GM19351 (cell line): Measurements from ENCODE around the gene WWOX.
"Not testable (repeated sequence)": the region's sequence is repeated elsewhere in the genome, so short reads cannot be mapped to it uniquely, and the experiment has no call there.

ENCODE experiments used
- ATAC-seq: cut with Tn5 transposase; IDR thresholded peaks from one replicate; pipeline ENCODE4 v1.9.1; 2021; ENCODE audit warnings: mild to moderate bottlenecking, moderate library complexity; ENCODE audit not compliant: unreplicated experiment

The WWOX gene

DNA sequence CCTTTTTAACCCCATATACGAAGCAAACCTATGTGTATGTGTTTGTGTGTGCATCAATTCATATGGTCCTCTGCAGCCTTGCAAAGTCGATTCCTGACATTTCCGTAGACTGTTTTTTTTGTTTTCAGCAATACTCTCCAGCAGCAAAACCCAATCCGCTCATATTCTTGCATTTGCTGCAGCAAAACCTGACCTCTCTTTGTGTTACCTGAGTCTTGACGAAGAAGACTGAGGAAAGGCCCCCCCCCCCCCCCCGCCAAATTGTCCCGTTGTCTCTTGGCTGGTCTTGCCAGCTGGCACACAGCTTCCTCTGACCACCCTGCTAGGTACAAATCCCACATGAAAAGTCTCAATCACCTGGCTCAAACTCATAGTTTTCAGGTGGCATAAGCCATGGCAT is 494.7 kb downstream of the WWOX start:
- no peak for ATAC-seq

DNA sequence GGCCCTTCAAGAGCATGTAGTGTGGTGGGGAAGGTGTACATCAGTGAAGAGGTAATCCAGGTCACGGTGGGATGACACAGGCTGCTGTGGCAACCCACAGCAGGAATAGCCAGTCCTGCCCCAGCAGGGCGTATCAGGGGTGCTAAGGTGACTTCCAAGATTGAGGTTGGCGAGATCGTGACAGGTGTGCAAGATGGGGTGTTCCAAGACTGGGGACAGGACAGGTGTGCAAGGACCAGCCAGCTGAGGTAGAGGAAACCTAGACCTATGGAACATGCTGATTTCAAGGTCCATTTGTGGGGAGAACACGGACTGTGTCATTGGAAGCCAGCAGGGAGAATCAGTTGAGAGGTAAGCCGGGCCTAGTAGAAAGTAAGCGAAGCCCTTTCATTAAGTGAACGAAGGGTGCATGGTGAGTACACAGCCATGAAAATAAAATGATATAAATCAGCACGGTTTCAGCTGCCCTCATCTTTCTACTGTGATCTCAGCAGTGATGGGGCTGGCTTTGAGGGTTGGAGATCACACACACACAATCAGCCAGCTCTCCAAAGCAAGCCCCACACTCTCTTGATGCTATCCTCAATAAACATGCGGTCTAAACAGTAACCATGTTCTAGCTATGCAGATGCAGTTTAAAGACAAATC is 497.0 kb downstream of the WWOX start:
- ATAC-seq, result no peak

DNA sequence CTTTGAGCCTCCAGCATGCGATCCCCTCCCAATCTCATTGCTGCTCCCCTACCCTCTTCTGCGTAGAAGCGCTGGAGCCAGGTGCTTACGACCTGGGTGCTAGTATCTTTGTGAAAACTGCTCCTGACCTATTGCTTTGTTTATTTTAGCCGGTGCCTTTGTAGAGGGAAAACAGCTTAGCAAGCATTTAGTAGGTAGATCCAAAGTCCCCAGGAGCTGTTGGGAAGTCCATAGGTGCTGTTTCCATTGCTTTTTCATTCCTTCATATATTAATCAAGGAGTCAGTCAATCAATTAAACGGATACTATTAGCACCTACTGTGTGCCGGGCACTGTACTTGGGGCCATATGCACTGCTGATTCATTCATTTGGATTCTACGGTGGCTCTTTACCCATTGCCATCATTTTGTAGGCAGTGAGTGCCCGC is 497.6 kb downstream of the WWOX start:
- ATAC-seq, result no peak

DNA sequence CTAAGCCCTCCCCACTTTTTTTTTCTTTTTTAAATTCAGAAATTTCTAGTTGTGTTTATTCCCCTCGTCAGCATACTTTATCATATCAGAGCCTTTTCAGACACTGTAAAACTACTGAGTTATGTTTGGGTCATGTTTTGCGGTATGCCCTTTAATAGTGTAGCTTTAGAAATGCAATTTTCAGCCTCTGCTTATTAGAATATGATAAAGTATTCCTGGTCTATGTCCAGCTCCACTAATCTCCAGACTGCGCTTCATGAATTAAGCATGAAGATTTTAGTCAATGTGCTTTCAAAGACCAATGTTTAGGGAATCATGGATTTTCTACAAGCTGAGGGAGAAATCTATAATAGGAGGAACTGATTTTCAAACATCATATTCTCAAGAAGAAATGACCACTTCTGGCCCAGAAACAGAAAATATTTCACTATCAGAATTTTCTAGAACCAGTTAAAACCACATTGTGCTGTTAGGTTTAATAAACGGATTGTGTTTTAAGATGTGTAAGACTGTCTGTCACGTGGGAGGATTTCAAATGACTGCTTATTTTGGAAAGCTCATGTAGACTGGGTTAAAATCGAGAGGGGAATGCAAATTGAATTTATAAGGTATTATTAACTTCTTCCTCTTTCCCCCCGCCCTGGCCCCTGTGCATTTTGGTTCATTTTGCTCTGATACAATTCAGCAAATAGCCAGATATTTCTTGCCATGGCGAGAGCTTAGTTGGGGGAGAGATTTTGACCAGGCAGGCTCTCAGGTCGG is 498.5 kb downstream of the WWOX start:
- no peak for ATAC-seq

DNA sequence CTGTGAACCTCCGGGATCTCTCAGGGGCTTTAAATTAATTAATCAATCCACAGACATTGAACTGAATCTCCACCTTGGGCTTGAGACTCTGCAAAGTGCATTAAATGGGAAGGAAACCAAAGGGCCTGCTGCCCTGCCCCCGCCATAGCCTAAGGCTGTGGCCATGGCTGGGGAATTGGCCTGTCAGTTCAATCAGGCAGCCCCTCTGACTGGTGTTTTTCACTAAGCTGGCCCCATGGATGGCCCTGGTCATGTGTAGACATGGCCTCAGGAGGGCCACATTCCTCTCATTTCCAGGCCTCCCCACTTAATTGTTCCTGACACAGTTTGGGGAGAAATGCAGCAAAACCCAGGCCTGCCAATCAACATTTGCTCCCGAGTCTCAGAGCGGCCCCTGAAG is 499.8 kb downstream of the WWOX start:
- no peak for ATAC-seq

DNA sequence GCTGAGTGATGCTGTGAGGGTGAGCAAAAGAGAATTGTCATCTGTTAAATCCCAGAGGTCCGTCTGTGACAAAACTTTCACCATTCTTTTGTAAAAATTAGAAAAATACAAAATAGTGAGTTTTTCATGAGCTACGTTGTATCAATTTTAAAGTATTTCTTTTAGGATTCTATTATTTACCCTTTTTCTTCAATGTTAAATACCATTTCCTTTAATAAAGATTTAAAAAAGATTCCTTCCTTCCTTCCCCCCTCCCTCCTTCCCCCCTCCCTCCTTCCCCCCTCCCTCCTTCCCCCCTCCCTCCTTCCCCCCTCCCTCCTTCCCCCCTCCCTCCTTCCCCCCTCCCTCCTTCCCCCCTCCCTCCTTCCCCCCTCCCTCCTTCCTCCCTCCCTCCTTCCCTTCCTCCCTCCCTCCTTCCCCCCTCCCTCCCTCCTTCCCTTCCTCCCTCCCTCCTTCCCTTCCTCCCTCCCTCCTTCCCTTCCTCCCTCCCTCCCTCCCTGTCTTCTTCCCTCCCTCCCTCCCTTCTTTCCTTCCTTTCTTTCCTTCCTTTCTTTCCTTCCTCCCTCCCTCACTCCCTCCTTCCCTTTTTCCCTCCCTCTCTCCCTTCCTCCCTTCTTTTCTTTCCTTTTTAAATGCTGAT is 505.1 kb downstream of the WWOX start:
- ATAC-seq, result not testable (repeated sequence)

DNA sequence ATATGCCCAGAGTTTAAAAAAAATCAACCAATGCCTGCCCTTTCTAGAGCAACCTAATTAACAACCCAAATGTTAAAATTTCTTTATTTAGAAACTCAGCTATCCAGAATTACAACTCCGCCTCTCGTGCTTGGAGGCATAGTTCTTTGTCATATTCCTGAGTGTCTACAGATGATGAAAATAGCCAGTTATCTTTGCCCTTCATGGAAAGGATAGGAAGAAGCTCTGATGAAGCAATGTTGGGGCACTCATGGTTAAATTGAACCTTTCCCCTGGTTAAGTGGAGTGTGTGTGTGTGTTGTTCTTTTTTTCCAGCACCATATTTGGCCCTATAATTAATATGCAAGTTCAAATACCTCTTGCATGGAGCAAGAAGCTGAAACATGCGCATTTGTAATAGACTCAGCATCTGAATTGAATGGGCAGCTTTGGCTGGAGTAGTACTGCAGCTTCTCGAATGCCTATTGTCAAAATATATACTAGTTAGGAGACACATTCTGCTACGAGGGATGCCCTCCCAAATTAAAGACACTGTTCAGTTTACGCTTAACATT is 506.2 kb downstream of the WWOX start:
- ATAC-seq, result no peak

DNA sequence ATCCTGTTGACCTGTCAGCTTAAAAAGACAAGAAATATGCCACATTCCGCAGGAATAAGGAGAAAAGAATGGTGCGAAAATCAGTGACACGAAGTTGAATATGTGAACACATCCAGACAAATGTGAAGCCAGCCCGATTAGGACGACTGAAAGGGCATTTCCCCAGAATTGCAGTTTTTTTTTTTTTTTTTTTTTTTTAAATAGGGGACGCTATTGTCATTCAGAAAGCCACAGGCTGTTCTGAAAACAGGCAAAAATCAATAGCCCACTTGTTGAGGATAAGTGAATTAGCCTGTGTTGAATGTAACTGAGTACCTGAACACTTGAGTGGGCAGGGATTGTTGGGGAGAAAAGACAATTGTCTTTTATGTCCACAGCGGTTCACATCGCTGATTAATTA is 507.1 kb downstream of the WWOX start:
- no peak for ATAC-seq

DNA sequence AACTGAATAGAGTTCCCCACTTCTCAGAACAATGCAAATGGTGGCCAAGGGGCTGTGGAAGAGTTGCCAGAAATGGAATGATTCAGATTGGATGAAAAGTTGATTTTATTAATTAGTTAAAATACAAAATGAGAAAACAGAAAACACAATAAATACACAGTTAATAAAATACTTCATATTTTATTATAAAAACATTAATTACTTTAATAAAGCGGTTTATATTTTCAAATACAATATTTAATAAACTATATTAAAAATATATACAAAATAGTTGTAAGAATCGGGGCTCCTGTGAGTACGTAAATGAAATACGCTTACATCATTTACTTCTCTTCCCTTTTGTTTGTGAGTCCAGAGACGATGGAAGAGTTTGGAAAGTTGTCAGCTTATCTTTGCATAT is 507.6 kb downstream of the WWOX start:
- no peak for ATAC-seq

DNA sequence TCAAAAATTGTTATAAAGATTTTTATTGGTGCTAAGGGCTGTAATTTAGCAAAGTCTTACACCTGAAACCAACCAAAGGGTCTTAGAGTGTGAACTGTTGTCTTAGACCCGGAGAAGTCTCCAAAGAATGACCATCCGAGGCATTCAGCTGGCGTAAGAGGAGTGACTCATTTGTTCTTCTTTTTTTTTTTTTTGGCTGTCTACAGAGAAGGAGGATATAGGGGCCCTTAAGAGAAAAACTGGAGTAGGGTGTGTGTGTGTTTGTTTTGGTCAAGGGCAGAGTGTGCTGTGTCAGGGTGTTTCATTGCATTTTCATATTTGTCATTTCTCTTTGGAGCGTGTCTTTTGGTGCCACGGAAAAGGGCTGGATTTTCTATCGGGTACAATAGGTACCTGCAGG is 508.0 kb downstream of the WWOX start:
- no peak for ATAC-seq

DNA sequence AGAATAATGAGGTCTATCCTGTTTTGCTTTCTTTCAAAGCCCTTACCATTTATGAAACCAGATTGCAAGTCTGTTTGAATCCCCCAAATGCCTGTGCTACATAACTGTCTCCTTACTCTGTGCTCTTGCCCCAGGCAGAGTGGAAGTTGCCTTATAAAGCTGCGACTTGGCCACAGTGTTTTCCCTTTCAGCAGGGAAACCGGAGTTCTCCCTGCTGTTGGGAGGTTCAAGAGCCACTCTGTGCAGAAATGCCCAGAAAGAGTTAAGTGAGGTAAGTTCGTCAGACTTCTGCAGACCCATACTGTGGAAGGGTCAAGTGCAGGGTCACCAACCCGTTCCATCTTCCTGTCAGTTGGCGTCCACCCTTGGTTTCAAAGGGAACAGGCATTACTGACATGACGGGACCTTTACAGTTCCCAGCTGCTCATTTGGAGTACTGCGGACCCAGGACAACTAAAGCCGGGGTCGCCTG is 508.9 kb downstream of the WWOX start:
- ATAC-seq, result no peak

DNA sequence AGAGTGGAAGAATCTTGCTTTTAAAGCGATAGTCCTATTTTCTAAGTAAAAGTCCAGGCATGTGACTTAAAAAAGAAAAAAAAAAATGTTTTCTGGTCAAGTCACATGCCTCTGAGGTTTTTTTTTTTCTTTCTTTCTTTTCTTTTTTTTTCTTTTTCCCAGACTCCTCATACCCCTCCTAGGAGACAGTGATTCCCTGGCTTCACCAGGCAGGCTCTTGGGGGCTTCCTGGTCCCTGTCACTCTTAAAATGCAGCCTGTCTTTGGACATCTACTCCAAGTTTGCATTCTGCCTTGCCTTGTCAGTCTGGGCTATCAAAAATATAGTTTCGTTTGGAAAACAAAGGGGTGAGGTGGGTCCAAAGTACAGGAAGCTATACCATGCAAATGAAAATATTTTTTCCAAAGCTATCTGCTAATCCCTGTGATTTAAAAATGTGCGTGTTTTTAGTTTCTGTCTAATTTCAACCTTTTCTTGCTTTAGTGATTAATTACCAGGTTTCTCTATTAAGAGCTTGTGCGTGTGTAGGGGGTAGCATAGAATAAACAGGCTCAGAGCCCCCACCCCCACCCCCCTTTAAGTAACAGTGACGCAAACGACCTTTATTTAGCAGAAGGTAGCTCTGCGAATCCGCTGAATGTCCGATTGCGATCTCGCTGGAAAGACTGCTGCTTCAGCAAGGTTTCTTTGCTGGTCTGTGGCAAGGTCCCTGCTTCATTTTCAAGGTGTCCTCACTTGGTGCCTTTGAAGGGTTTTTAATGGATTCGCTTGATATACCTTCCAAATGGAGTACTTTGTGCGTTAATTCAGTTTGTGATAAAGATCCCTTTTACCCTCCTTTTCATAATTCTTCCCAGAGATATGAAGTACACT is 510.2 kb downstream of the WWOX start:
- no peak for ATAC-seq

DNA sequence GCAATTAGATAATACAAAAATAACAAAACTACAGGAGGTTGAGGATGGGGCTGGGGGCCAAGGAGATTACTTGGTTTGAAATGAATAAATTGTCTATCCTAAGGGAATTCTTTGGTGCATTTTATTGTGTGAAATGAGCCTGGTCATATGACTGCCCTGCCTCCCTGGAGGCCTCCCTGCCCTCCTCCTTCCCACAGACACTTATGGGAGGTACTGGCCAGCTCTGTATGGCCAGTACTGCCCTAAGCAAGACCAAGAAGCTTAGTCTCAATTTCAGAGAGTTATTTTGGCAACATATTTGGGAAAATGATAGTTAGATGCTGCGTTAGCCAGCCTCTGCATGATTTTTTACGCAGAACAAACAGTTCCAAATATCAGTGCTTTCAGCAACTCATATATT is 511.9 kb downstream of the WWOX start:
- ATAC-seq, result no peak

DNA sequence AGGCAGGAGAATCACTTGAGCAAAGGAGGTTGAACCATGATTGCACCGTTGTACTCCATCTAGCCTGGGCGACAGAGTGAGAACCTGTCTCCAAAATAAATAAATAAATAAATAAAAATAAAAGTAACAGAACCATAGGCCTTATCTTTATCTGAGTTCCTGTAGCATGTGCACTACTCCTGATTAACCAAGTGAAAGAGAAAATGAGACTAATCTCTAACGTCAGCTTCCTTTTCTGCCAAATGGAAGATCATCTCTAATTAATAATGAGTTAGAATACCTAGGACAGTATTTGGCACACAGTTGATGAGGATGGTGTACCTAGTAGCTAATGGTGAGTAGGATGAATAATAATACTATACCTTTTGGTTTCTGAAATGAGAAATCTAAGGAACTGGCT is 520.4 kb downstream of the WWOX start:
- ATAC-seq, result no peak

DNA sequence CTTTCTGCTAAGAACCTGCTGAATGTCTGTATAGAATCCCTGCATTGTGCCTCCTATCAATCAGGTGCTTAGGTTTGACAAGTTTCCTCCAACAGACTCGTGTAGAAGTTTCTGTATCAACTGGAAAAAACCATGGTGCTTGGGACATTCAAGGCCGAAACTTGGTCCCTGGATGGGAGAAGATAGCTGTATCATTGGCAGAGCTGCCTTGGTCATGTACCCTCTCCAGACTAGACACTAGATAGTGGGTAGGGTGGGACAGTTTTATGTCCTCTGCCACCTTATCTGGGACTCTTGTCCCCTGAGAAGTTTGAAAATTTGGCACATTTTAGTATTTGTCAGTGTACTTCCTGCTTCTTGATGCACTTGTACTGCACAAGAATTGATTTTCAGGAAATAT is 520.8 kb downstream of the WWOX start:
- no peak for ATAC-seq

DNA sequence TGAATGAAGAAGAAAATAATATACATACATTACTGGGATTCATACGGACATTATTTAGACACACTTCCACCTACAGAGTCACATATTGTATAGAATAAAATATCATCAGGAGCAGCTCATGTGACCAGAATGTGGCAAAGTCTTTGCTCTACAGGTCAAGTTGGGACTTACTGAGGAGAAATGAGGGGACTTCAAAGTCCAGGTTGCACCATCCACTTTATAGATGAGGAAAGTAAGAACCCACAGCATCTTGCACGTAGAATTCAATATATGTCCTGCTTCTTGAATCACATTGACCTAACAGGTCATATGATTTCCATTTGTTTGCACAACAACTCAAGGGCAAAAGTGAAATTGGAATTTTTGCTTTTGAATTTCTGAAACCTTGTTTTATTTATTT is 524.3 kb downstream of the WWOX start:
- ATAC-seq, result no peak

DNA sequence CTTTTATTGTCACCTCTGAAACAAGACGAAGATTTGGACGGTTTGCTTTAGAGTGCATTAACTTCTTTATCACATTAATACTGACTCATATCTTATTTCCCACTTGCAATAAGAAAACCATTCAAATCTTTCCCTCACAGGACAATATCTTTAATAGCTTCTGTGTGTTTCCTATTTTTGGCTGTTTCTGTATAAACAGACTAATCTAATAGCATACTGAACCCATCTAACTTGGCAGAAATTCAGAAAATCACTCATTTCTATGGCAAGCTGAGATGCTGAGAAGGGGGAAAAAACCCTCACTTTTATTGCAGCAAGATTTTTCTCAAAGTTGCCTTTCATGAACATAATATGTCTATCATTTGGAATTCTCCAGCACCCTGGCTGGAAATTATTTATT is 524.9 kb downstream of the WWOX start:
- no peak for ATAC-seq

DNA sequence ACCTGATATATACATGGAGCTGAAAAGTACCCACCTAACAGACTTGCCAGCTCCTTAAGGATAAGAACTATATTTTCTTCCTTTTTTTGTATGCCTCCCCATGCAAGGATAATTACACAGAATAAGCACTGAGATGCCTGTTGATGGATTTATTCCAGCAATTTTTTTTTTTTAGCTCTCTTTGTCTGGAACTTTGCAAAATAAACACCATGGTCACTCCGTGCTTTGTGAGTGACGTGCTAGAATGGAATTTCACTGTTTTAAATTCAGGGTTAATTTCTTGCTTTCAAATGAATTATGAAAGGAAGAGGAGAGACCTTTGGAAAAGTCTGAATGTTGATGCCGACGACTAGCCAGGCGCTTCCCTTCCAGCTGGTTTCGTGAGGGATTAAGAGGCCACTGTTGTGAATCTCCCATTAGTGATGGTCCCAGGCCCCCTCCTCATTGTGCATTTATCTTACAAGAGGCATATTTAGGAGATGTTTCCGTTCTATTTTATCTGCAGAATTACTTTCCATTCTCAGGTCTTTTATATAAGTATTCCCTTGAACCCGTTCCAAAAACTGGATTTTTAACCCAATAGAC is 529.1 kb downstream of the WWOX start:
- no peak for ATAC-seq

DNA sequence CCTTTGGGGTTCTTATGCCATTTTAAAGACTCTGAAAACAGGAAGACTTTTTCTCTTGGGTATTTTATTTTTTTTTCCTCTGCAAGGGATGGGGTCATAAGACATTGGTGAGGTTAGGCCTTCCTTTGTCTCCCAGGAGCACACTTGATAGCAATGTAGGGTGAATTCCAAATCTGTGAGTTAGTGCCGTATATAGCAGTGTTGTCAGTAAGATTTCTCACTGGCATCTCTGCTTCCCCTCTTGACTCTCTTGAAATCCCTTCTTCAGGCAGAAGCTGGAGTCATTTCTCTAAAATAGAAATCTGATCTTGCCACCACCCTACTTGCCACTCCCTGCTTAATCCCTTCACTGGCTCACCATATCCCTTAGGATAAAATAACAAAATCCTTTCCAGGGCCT is 529.7 kb downstream of the WWOX start:
- ATAC-seq, result no peak

DNA sequence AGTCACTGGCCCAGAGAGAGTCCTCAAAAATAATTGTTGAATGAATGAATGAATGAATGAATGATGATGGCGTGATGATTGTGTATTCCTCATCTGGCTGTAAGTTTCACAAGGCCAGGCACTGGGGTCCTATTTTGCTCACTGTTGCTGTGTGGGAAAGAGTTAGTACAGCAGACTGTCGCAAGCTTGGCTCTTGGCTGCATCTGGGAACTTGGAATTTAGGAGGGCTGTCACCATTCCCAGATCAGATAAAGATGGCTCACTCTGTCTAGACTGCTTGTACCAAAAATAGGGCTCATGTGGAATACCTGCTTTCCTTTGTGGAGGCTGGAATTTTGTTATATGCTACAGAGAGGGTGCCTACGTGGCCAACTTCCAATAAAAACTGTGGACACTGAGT is 530.6 kb downstream of the WWOX start:
- ATAC-seq, result no peak

DNA sequence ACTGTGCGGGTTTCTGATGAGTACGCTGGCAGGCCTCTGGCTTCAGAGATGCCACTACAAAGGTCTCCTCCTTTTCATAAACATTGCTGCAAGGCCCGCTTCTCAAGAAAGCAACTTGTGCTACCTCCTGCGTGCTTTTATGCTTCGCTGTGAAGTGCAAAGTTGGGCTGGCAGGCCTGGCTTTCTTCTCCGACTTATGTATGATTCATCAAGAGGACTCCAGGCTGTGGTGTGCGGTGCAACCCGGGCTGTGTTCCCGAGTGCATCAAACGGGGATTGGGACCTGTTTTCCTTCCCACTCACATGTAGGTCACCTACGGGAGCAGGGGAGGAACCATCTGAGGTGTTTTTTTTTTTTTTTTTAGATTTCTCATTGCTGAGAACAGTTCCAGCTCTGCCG is 534.1 kb downstream of the WWOX start:
- ATAC-seq, result no peak
